K562 (cell line): ENCODE results near the gene DIP2C. TPM values are rescaled to one million over a fixed set of nuclear protein-coding genes. Genes with fewer than 3 reads are reported as not detected.

ENCODE experiments used
- ATF6 ChIP-seq: sonication (generic); formaldehyde crosslinking; IDR thresholded peaks from 2 replicates; pipeline ENCODE4 v1.4.0; 2020; ENCODE audit warnings: mild to moderate bottlenecking, missing genetic modification reagents
- CBX1 ChIP-seq: sonication (generic); IDR thresholded peaks from 2 replicates; pipeline ENCODE4 v1.6.1; 2016; ENCODE audit warnings: antibody characterized with exemption, low read depth, mild to moderate bottlenecking
- MITF ChIP-seq: IDR thresholded peaks from 2 replicates; pipeline ENCODE4 v1.6.1; 2014; ENCODE audit warnings: antibody characterized with exemption
- MYBL2 ChIP-seq, 2 experiments: fragments of 450-650 bp in 1 of 2; sonication (generic) in 1 of 2; formaldehyde crosslinking in 1 of 2; IDR thresholded peaks; 2 replicates each; pipeline versions ENCODE4 v1.6.1 to v1.8.1; 2017 to 2022; ENCODE audit warnings: borderline replicate concordance in 1 of 2, inconsistent platforms in 1 of 2, low read depth in 1 of 2, mild to moderate bottlenecking in 1 of 2, missing genetic modification reagents in 1 of 2, moderate library complexity in 1 of 2
- TBP ChIP-seq: optimal IDR thresholded peaks from 2 replicates; pipeline ENCODE3; 2011; ENCODE audit warnings: low read depth, low read length, improper control_type of control experiment
- ZNF449 ChIP-seq: fragments of 250-450 bp; sonication (Bioruptor Pico); IDR thresholded peaks from 2 replicates; pipeline ENCODE4 v1.8.0; 2022; ENCODE audit warnings: moderate library complexity, mild to moderate bottlenecking, inconsistent platforms
- ZNF696 ChIP-seq: fragments of 250-450 bp; sonication (Bioruptor Pico); conservative IDR thresholded peaks from 2 replicates; pipeline ENCODE4 v1.4.0; 2020; ENCODE audit warnings: mild to moderate bottlenecking, moderate library complexity
- ZNF740 ChIP-seq, 3 experiments: fragments of 200-800 bp in 1 of 3; sonication (Bioruptor generic) in 1 of 3; sonication (generic) in 1 of 3; formaldehyde crosslinking in 1 of 3; IDR thresholded peaks; 2 replicates each; pipeline versions ENCODE4 v1.6.1 to v1.8.0; 2016 to 2022; ENCODE audit warnings: mild to moderate bottlenecking in 2 of 3, missing compliant biosample characterization in 2 of 3, missing genetic modification characterization in 2 of 3, missing genetic modification reagents in 1 of 3
- polyA plus RNA-seq, 8 experiments: library from polyadenylated mRNA; depleted of rRNA in 4 of 8; stranded (reverse) in 5 of 8; unstranded in 3 of 8; fragments of >200 nt; fragmentation: Nextera tagmentation in 2 of 8; fragmentation: Illumina TruSeq in 1 of 8; extraction: Ambion mirVana in 2 of 8; extraction: Trizol in 1 of 8; gene quantifications; 2 replicates each; pipeline versions ENCODE4 v1.2.1 to v1.2.3, GENCODE V29; 2011 to 2014; ENCODE audit warnings: inconsistent platforms in 1 of 8, missing spikeins in 1 of 8
- total RNA-seq, 7 experiments: library from RNA; depleted of rRNA in 6 of 7; stranded (reverse); fragments of >200 nt in 6 of 7; fragmentation: Illumina TruSeq in 2 of 7; extraction: Trizol in 2 of 7; gene quantifications; 2 replicates each; pipeline versions ENCODE4 v1.2.1 to v1.2.3, GENCODE V29; 2011 to 2021; ENCODE audit warnings: low replicate concordance in 1 of 7

The DIP2C gene
- total and polyA plus RNA-seq, 9 of the 15 experiments (the other 6 are each of a cell fraction or from before 2014, with no cell fraction given), result 0.01 TPM; not detected in 8

- TF ChIP-seq ZNF449 (CRISPR knock-in tag) (no peak), ZNF740 (CRISPR knock-in tag; IDR thresholded peaks at IDR 0.05) (no peak), ZNF740 (tag; IDR thresholded peaks at IDR 0.05) (no peak), MITF (no peak), CBX1 (no peak), ATF6 (CRISPR knock-in tag) (no peak), TBP (no peak), ZNF696 (CRISPR knock-in tag) (no peak), MYBL2 (IDR thresholded peaks at IDR 0.05; ENCODE audit: low read depth) (no peak), MYBL2 (CRISPR knock-in tag; IDR thresholded peaks at IDR 0.05; ENCODE audit: borderline replicate concordance) (no peak)
- TF ChIP-seq, all 486 proteins: peak for 0
These were observed 141.1 kb downstream of the DIP2C start (continued) for GRCh38 chr10:548238-548901.
